ENCODE results near the gene TAF15.

DNA sequence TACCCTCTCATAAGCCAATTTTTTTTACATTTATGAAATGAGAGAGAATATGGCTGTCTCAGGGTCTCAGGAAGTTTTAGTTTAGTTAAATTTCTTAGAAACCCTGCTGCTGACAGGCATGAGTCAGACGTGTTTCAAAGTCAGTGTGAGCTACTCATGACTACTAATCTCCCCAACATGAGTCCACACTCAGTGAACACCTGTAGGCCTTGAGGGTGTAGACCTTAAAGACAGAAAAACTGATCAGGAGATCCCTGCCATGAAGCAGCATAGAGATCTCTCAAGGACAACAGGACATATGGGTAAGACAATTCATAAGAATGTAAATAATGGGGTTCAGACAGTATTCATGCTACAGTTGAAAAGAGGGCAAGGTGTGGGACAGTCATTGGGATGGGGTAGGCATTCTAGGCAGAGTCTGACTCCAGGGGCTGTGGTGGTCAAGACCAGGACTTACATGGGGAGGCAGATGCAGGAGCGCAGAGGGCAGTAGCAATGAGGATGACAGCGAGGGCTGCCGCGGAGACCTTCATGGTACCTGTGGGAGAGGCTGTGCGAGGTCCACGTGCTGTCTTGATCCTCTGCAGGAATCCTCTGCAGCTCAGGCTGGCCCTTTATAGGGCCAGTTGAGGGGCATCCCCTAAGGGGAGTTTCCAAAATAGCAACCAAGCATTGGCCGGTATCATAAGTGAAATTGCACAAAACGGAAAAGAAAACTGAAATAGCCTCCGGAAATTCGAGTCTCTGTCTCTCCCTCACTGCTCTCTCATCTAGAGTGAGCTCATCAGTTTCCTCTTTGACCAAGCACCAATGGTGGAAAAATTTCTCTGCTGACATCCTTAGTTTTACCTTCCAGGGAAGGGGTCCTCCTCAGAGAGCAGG is 70.7 kb downstream of the TAF15 start, which contains the start of gene CCL5:
- TF ChIP-seq, protein P1, sequence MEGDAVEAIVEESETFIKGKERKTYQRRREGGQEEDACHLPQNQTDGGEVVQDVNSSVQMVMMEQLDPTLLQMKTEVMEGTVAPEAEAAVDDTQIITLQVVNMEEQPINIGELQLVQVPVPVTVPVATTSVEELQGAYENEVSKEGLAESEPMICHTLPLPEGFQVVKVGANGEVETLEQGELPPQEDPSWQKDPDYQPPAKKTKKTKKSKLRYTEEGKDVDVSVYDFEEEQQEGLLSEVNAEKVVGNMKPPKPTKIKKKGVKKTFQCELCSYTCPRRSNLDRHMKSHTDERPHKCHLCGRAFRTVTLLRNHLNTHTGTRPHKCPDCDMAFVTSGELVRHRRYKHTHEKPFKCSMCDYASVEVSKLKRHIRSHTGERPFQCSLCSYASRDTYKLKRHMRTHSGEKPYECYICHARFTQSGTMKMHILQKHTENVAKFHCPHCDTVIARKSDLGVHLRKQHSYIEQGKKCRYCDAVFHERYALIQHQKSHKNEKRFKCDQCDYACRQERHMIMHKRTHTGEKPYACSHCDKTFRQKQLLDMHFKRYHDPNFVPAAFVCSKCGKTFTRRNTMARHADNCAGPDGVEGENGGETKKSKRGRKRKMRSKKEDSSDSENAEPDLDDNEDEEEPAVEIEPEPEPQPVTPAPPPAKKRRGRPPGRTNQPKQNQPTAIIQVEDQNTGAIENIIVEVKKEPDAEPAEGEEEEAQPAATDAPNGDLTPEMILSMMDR (IDR thresholded peaks at IDR 0.05) = no peak
- TF ChIP-seq POLR2A (IDR thresholded peaks at IDR 0.05) = no peak

Measured in right lobe of liver (tissue), 4 donors.